NCI-H524 treated with DMSO at 0.1 percent for 48 hours (cell line): ENCODE data around the gene FAM171A1.
"Not testable (repeated sequence)": the region's sequence is repeated elsewhere in the genome, so short reads cannot be mapped to it uniquely, and the experiment has no call there.

Experiments used
- DNase-seq: peaks from one replicate; lab custom pipeline; 2025; lab: John Stamatoyannopoulos, UW

The FAM171A1 gene

DNA sequence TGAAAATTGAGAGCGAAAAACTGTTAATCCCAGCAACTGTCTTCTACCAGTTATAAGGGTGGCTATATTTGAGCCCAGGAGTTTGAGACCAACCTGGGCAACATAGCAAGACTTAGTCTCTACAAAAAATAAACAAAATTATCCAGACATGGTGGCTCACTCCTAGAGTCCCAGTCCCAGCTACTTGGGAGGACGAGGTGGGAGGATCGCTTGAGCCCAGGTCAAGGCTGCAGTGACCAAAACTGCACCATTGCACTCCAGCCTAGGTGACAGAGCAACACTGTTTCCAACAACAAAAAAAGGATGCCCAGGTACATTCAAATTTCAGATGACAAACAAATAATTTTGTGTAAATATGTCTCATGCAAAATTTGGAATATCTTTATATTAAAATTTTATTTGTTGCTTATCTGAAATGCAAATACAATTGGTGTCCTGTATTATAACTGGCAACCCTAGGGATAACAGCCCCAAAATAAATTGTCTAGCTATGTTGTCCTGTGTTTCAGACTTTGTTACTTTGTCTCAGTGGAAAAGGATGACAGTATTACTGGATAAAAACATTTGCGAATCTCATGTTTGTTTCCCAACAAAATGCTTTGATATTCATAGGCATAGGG lies 26.7 kb downstream of the FAM171A1 start:
- DNase-seq: no peak

- DNase-seq: no peak
Measured at GRCh38 chr10:15342970-15343369, 28.1 kb downstream of the FAM171A1 start.

DNA sequence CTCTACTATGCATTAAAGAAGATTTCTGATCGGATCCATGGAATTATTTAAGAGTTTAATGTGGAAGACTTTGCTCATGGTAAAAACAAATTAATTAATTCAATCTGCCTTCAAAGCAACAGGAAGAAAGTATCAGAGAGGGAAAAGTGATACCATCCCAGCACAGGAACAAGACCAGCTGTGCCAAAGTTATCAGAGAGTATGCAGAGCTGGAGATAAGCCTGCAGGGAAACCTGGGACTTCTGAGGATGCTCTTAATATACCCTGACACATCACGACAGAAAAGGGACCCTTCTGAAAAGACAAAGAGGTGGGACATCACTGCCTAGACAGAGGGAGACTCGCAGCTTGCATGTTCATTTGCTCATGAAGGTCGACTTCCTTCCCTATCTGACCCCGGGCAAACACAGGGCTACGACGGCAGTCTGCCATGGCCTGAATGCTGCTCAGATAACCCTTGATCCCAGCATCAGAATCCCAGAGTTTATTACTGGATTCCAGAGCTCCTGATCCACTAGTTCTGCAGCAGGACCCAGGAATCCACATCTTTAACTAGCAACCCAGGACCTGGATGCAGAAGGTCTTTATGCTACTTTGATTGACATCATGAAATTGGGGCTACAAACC lies 29.5 kb downstream of the FAM171A1 start:
- DNase-seq: no peak

GRCh38 chr10:15339892-15340291 lies 31.2 kb downstream of the FAM171A1 start:
- DNase-seq: no peak

- DNase-seq: not testable (repeated sequence)
Measured at GRCh38 chr10:15337441-15337923, 33.6 kb downstream of the FAM171A1 start.

GRCh38 chr10:15336211-15336610 lies 34.9 kb downstream of the FAM171A1 start:
- DNase-seq: no peak

- DNase-seq: no peak
Measured at GRCh38 chr10:15335508-15335907, 35.6 kb downstream of the FAM171A1 start.

DNA sequence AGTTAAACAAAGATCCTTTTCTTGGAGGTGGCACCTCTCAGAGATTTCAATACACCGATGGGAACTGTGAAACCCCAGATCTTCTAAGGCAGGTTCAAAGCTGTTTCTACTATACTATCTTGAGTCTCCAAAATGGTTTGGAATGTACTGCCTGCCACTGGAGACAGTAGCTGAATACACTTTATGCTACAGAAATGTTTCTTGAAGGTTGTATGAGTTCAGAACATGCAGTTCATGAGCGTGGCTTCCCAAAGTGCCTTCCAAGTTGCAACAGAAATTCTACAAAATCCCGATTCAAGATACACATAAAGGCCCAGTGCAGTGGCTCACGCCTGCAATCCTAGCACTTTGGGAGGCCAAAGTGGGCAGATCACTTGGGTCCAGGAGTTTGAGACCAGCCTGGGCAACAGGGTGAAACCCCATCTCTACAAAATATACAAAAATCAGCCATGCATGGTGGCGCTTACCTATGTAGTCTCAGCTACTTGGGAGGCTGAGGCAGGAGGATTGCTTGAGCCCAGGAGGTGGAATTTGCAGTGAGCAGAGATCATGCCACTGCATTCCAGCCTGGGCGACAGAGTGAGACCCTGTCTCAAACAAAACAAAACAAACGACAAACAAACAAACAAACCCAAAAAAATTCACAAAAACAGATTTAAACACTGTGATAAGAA lies 36.3 kb downstream of the FAM171A1 start:
- no peak for DNase-seq

- no peak for DNase-seq
Measured at GRCh38 chr10:15333909-15334649, 37.0 kb downstream of the FAM171A1 start.

DNA sequence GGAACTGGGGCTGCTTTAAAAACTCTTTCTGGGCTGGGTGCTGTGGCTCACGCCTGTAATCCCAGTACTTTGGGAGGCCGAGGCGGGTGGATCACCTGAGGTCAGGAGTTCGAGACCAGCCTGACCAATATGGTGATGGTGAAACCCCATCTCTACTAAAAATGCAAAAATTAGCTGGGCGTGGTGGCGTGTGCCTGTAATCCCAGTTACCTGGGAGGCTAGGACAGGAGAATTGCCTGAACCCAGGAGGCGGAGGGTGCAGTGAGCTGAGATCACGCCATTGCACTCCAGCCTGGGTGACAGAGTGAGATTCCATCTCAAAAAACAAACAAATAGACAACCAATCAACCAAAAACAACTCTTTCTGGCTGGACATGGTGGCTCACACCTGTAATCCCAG lies 37.9 kb downstream of the FAM171A1 start:
- DNase-seq: not testable (repeated sequence)

GRCh38 chr10:15331461-15331860 lies 39.6 kb downstream of the FAM171A1 start:
- DNase-seq: no peak

- no peak for DNase-seq
Measured at GRCh38 chr10:15329437-15329836, 41.7 kb downstream of the FAM171A1 start.

GRCh38 chr10:15325944-15326284 lies 45.2 kb downstream of the FAM171A1 start:
- no peak for DNase-seq

DNA sequence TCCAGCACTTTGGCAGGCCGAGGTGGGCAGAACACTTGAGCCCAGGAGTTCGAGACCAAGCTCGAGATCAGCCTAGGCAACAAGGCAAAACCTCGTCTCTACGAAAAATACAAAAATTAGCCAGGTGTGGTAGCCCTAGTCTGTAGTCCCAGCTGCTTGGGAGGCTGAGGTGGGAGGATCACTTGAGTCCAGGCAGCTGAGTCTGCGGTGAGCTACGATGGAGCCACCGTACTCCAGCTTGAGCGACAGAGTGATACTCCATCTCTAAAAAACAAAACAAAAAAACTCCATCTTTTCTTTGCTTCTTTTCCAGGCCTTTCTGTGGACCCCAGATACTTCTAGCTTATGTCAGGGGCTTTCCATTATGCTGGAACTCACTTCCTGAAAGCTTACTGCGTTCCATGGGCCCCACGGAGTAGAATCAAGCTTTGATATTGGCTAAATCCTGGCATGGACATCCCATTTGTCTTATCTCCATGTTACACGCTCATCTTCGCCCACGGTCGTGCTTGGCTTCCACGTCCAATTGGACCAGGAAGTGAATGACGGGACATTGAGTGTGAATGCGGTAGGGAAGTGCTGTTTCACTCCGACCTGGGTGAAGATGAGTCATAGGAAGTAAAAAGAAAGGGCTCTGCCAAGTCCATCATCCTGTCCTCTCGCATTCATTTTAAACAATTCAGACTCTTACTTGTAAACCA lies 45.7 kb downstream of the FAM171A1 start:
- no peak for DNase-seq

DNA sequence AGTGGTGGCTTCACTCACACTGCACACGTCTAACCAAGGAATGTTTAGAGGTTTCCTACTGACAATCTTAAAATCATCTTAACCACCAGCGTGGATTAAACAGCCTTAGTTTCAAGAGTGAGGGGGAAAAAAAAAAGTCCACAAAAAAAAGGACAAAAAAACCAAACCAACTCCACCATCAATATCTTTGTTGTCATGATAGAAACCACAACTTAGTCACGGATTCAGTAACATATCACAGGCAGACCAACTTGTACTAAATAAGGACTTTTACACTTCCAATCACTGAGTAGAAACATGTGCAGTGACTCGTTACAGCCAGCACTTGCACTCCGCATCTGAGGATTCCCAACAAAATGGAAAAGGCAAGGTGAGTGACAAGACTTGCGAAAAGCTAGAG lies 46.5 kb downstream of the FAM171A1 start:
- no peak for DNase-seq

GRCh38 chr10:15324113-15324512 lies 47.0 kb downstream of the FAM171A1 start:
- no peak for DNase-seq

- no peak for DNase-seq
Measured at GRCh38 chr10:15322356-15322755, 48.7 kb downstream of the FAM171A1 start.

DNA sequence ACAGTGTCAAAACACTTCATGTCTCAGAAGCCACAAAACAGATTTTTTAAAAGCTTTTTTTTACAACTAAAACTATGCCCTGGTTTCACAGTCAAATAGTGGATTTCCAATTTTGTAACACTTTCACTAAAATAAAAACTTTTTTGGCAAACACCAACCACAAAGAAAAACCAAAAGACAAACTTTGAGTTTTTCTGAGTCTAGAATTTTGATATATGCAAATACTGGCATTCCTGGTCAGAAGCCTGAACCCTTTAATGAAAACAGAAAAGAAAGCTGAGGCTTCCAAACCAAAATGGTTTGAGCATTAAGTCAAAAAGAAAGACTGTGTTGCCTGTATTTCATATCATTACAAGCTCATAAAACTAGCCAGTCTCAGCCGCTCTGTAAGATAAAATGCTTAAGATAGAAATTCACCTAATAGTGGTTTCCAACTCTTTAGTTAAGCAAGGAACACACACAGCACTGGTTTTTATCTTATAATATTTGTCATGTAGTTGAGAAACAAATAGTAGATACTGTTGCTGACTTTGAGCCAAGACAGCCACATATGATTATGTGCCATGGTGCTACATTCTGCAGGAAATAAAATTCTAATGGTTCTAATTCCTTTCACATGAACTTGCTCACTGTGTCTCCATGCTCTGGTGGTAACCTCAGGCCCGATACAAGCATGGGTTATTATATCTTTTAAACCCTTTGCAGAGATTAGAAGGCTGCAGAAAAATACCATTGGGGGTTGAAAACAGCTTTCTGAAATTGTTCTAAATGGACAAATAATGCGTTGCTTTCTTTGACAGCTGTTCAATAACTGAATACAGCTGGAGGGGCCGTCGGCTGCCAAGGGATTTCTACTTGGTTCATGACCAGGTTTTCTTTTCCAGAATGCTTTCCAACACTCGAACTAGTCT lies 49.4 kb downstream of the FAM171A1 start:
- no peak for DNase-seq

DNA sequence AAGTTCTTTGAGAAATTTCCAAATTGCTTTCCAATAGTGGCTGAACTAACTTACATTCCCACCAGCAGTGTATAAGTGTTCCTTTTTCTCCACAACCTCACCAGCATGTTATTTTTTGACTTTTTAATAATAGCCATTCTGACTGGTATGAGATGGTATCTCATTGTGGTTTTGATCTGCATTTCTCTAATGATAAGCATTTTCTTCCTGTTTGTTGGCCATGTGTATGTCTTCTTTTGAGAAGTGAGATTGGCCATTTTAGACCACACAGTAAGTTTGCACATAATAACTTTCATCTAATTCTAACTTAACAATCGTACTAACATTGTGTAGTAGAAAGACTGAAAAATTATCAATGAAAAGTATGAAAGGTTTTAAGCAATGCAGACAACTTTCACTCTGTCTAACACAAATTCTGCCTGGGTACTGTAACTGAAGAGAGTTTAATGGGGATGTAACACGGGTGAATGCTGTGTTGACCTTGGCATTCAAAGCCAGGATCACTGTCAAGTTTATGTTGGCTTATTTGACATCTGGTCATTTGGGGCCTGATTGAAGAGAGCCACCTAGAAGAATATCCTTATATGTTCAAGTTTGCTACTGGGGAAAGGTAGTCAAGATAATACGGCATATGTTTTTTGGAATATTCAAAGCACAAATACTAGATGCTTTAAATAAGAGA lies 50.4 kb downstream of the FAM171A1 start:
- no peak for DNase-seq

GRCh38 chr10:15320118-15320517 lies 51.0 kb downstream of the FAM171A1 start:
- no peak for DNase-seq
